Trophoblast cell (in vitro differentiated cells and primary cell): Measurements from ENCODE around the gene CTPS1.
A peak's percentile ranks its signal among the peaks of the same experiment; 100 is the strongest.

Experiments
- DNase-seq, 2 donors: peaks; one replicate each; pipeline ENCODE4 v3.0.0-alpha.2; 2016
- H2AFZ ChIP-seq: 2 replicates; pipeline ENCODE4 v1.6.1; 2013; ENCODE audit warnings: low read length, moderate library complexity, mild to moderate bottlenecking; ENCODE audit not compliant: insufficient read depth, poor library complexity
- H2AK5ac ChIP-seq: 2 replicates; pipeline ENCODE4 v1.6.1; 2013; ENCODE audit warnings: mild to moderate bottlenecking, low read length
- H2BK120ac ChIP-seq: 2 replicates; pipeline ENCODE4 v1.6.1; 2013; ENCODE audit warnings: low read length, mild to moderate bottlenecking, moderate library complexity; ENCODE audit not compliant: insufficient read depth, poor library complexity
- H2BK12ac ChIP-seq: 2 replicates; pipeline ENCODE4 v1.6.1; 2013; ENCODE audit warnings: mild to moderate bottlenecking, low read length, moderate library complexity
- H2BK5ac ChIP-seq: 2 replicates; pipeline ENCODE4 v1.6.1; 2013; ENCODE audit warnings: low read length, low read depth, moderate library complexity, mild to moderate bottlenecking; ENCODE audit not compliant: poor library complexity
- H3K14ac ChIP-seq: 2 replicates; pipeline ENCODE4 v1.6.1; 2013; ENCODE audit warnings: mild to moderate bottlenecking, low read length
- H3K18ac ChIP-seq: 2 replicates; pipeline ENCODE4 v1.6.1; 2013; ENCODE audit warnings: mild to moderate bottlenecking, low read length
- H3K23ac ChIP-seq: 2 replicates; pipeline ENCODE4 v1.6.1; 2013; ENCODE audit warnings: low read length
- H3K27ac ChIP-seq: 2 replicates; pipeline ENCODE4 v1.5.1; 2013; ENCODE audit warnings: low read depth, mild to moderate bottlenecking, inconsistent platforms, low read length, moderate library complexity
- H3K27me3 ChIP-seq: 2 replicates; pipeline ENCODE4 v1.6.1; 2013; ENCODE audit warnings: inconsistent platforms, mild to moderate bottlenecking, low read length, moderate library complexity; ENCODE audit not compliant: insufficient read depth
- H3K36me3 ChIP-seq, 2 experiments: 1 replicate in 1 of 2; 2 replicates in 1 of 2; pipeline ENCODE4 v1.6.1; 2013; ENCODE audit warnings: low read length in 2 of 2, mild to moderate bottlenecking in 2 of 2, moderate library complexity in 1 of 2; ENCODE audit not compliant: insufficient read depth in 2 of 2, control insufficient read depth in 1 of 2
- H3K4ac ChIP-seq: 2 replicates; pipeline ENCODE4 v1.6.1; 2013; ENCODE audit warnings: low read depth, mild to moderate bottlenecking, low read length, moderate library complexity
- H3K4me1 ChIP-seq, 2 experiments: 1 replicate in 1 of 2; 2 replicates in 1 of 2; pipeline ENCODE4 v1.6.1; 2013; ENCODE audit warnings: low read length in 2 of 2, mild to moderate bottlenecking in 2 of 2, moderate library complexity in 1 of 2; ENCODE audit not compliant: insufficient read depth in 2 of 2, control insufficient read depth in 1 of 2
- H3K4me2 ChIP-seq: 2 replicates; pipeline ENCODE4 v1.6.1; 2013; ENCODE audit warnings: inconsistent platforms, mild to moderate bottlenecking, low read length, moderate library complexity
- H3K4me3 ChIP-seq: 2 replicates; pipeline ENCODE4 v1.5.1; 2013; ENCODE audit warnings: mild to moderate bottlenecking, low read depth, low read length, inconsistent platforms
- H3K79me1 ChIP-seq: one replicate; pipeline ENCODE4 v1.6.1; 2013; ENCODE audit warnings: low read length
- H3K79me2 ChIP-seq: 2 replicates; pipeline ENCODE4 v1.6.1; 2013; ENCODE audit warnings: low read length, mild to moderate bottlenecking; ENCODE audit not compliant: control insufficient read depth, insufficient read depth, poor library complexity
- H3K9ac ChIP-seq: 2 replicates; pipeline ENCODE4 v1.6.1; 2013; ENCODE audit warnings: mild to moderate bottlenecking, low read length
- H3K9me3 ChIP-seq: 2 replicates; pipeline ENCODE4 v1.6.1; 2013; ENCODE audit warnings: low read depth, mild to moderate bottlenecking, control low read depth, inconsistent platforms, low read length; ENCODE audit not compliant: insufficient read depth
- H4K12ac ChIP-seq: 2 replicates; pipeline ENCODE4 v1.6.1; 2013; ENCODE audit warnings: low read depth, mild to moderate bottlenecking, low read length, moderate library complexity
- H4K8ac ChIP-seq: 2 replicates; pipeline ENCODE4 v1.6.1; 2013; ENCODE audit warnings: low read depth, mild to moderate bottlenecking, low read length, moderate library complexity
- H4K91ac ChIP-seq: one replicate; pipeline ENCODE4 v1.6.1; 2013; ENCODE audit warnings: low read depth, mild to moderate bottlenecking, low read length, moderate library complexity
- WGBS: extraction: QIAGEN DNeasy Blood & Tissue Kit; methylation state at CpG from one replicate; pipeline ENCODE4 v1.1.7; 2013; ENCODE audit warnings: missing lambda C conversion rate; ENCODE audit not compliant: insufficient read length, insufficient coverage; ENCODE audit errors: extremely low coverage; 5-methylcytosine and 5-hydroxymethylcytosine counted together

Gene CTPS1

GRCh38 chr1:40980453-40981121 is 1.1 kb downstream of the CTPS1 start:
- peak overlapping the region; percentile 89 for H3K9ac ChIP-seq
- peak overlapping the region; percentile 84 for H3K4me3 ChIP-seq
- peaks cover 30% of the 10 kb centered on the region for H3K79me1 ChIP-seq

GRCh38 chr1:40981691-40982448 is 2.4 kb downstream of the CTPS1 start:
- Histone ChIP-seq H2BK12ac (no peak overlapping the region), H4K12ac (no peak overlapping the region), H4K8ac (no peak overlapping the region), H3K9me3 (no peaks in the 10 kb centered on the region), H3K27me3 (no peaks in the 10 kb centered on the region), H3K14ac (no peak overlapping the region), H2AFZ (no peak overlapping the region), H3K79me1 (peaks cover 24% of the 10 kb centered on the region), H3K4ac (peak overlapping the region; percentile 74), H3K9ac (no peak overlapping the region), H3K36me3 (peaks cover 12 to 22% of the 10 kb centered on the region in 2 experiments), H3K4me2 (peak overlapping the region; percentile 50), H3K4me1 (peaks cover 10 to 18% of the 10 kb centered on the region in 2 experiments), H4K91ac (no peak overlapping the region), H3K23ac (no peak overlapping the region), H2AK5ac (no peak overlapping the region), H3K18ac (no peak overlapping the region), H2BK5ac (no peak overlapping the region), H3K4me3 (no peak overlapping the region), H3K27ac (no peak overlapping the region), H3K79me2 (peaks cover 22% of the 10 kb centered on the region), H2BK120ac (no peak overlapping the region)
- WGBS = no CpG with 5 or more reads among the region's 14 CpGs
- peak in 1 of 2 donors; percentile 36 for DNase-seq

More at GRCh38 chr1:40980453-40981121, 1.1 kb downstream of the CTPS1 start:
- peak overlapping the region; percentile 98 for H3K4ac ChIP-seq
- H2BK120ac ChIP-seq = peak overlapping the region; percentile 56
- no peaks in the 10 kb centered on the region for H3K9me3 ChIP-seq
- peak overlapping the region; percentile 16 for H2BK12ac ChIP-seq
- peak; percentile 14 to 29 for DNase-seq
- peak overlapping the region; percentile 64 for H4K8ac ChIP-seq
- peaks cover 14 to 21% of the 10 kb centered on the region in 2 experiments for H3K4me1 ChIP-seq
- peak overlapping the region; percentile 89 for H3K14ac ChIP-seq
- peak overlapping the region; percentile 54 for H3K4me2 ChIP-seq
- peaks cover 22% of the 10 kb centered on the region for H3K79me2 ChIP-seq
- peak overlapping the region; percentile 71 for H2AK5ac ChIP-seq
- peak overlapping the region; percentile 91 for H2BK5ac ChIP-seq
- H3K27me3 ChIP-seq = no peaks in the 10 kb centered on the region
- peak overlapping the region; percentile 89 for H3K18ac ChIP-seq
- peaks cover 4 to 12% of the 10 kb centered on the region in 2 experiments for H3K36me3 ChIP-seq
- H4K91ac ChIP-seq = peak overlapping the region; percentile 84
- WGBS = no CpG with 5 or more reads among the region's 27 CpGs
- H2AFZ ChIP-seq = peak overlapping the region; percentile 78
- H4K12ac ChIP-seq = peak overlapping the region; percentile 67
- H3K23ac ChIP-seq = peak overlapping the region; percentile 0
- H3K27ac ChIP-seq = peak overlapping the region; percentile 95

GRCh38 chr1:40982721-40983120 is 3.2 kb downstream of the CTPS1 start:
- WGBS = no CpG with 5 or more reads among the region's 1 CpG
- Histone ChIP-seq H3K9ac (no peak overlapping the region), H3K4ac (no peak overlapping the region)

GRCh38 chr1:40983286-40983685 is 3.8 kb downstream of the CTPS1 start:
- H2BK5ac ChIP-seq = no peak overlapping the region
- H2AK5ac ChIP-seq = no peak overlapping the region
- H3K79me2 ChIP-seq = peaks cover 22% of the 10 kb centered on the region
- H4K91ac ChIP-seq = no peak overlapping the region
- no CpG with 5 or more reads among the region's 1 CpG for WGBS
- DNase-seq = no peak
- no peak overlapping the region for H3K27ac ChIP-seq
- no peak overlapping the region for H3K14ac ChIP-seq
- H3K4me2 ChIP-seq = no peak overlapping the region
- H2BK12ac ChIP-seq = no peak overlapping the region
- no peak overlapping the region for H2BK120ac ChIP-seq
- H3K9ac ChIP-seq = no peak overlapping the region
- H3K27me3 ChIP-seq = no peaks in the 10 kb centered on the region
- H3K4ac ChIP-seq = peak overlapping the region; percentile 40
- no peak overlapping the region for H2AFZ ChIP-seq
- H3K79me1 ChIP-seq = peaks cover 19% of the 10 kb centered on the region
- no peaks in the 10 kb centered on the region for H3K9me3 ChIP-seq
- no peak overlapping the region for H4K12ac ChIP-seq
- no peak overlapping the region for H3K23ac ChIP-seq
- peaks cover 10 to 13% of the 10 kb centered on the region in 2 experiments for H3K4me1 ChIP-seq
- H3K36me3 ChIP-seq = peaks cover 17 to 34% of the 10 kb centered on the region in 2 experiments
- H4K8ac ChIP-seq = no peak overlapping the region
- no peak overlapping the region for H3K4me3 ChIP-seq
- H3K18ac ChIP-seq = no peak overlapping the region

More at GRCh38 chr1:40982721-40983120, 3.2 kb downstream of the CTPS1 start:
- H2BK12ac ChIP-seq = no peak overlapping the region
- H3K4me1 ChIP-seq = peaks cover 10 to 15% of the 10 kb centered on the region in 2 experiments
- H3K36me3 ChIP-seq = peaks cover 14 to 31% of the 10 kb centered on the region in 2 experiments
- H4K91ac ChIP-seq = no peak overlapping the region
- no peak for DNase-seq
- no peak overlapping the region for H2BK5ac ChIP-seq
- no peak overlapping the region for H3K23ac ChIP-seq
- no peak overlapping the region for H4K8ac ChIP-seq
- no peak overlapping the region for H3K18ac ChIP-seq
- peaks cover 22% of the 10 kb centered on the region for H3K79me2 ChIP-seq
- H2BK120ac ChIP-seq = no peak overlapping the region
- H3K27ac ChIP-seq = no peak overlapping the region
- H2AFZ ChIP-seq = no peak overlapping the region
- no peak overlapping the region for H3K4me2 ChIP-seq
- no peak overlapping the region for H3K4me3 ChIP-seq
- no peak overlapping the region for H4K12ac ChIP-seq
- H3K9me3 ChIP-seq = no peaks in the 10 kb centered on the region
- no peak overlapping the region for H3K14ac ChIP-seq
- no peaks in the 10 kb centered on the region for H3K27me3 ChIP-seq
- H2AK5ac ChIP-seq = no peak overlapping the region
- peaks cover 19% of the 10 kb centered on the region for H3K79me1 ChIP-seq
